HG02938 (cell line): Measurements from ENCODE around the gene AKAP13.

Experiments
- ATAC-seq: cut with Tn5 transposase; IDR thresholded peaks from one replicate; pipeline ENCODE4 v1.9.1; 2021; ENCODE audit warnings: mild to moderate bottlenecking, moderate library complexity; ENCODE audit not compliant: unreplicated experiment

AKAP13 gene

DNA sequence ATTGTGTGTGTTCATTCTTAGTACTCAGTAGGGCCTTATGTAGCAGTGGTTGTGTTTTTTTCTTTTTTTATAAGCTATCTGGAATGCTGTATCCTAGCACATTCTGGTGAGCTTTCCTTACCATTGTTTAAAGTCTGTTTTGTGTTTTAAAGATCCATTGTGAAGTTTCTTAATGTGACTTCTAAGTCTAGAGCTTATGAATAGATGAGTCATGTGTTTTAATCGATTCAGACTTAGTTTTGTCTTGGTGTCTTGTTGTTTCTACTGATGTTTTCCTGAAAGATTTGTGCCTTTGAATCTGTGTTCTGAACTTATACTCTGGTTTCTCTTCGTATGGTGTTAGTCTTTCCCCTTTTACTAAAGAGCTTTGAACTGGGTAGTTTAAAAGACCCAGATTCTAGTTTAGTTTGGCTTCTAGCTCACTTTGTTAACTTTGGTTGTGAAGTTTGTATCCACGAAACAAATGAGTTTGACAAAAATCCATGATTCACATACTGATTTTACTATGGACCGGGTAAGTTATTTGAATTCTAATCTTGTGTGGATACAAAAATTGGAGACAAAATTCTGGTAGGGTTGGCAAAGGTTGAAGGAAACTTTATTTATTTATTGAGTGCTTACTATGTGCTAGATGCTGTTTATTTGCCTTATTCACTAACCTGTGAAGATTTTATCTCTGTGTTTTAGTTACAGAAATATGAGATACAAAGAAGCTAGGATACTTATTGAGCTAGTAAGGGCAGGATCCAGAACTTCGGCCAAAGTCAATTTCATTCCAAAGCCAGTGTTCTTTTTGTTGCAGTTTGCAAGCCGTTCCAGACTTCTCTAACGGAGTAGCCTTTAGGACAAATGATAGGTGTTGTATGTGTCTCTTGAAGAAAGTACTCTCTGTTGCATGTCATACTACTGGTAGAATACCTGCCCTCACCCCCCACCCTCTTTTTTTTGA is 24.8 kb downstream of the AKAP13 start:
- no peak for ATAC-seq

- no peak for ATAC-seq
These were observed 26.5 kb downstream of the AKAP13 start for GRCh38 chr15:85406916-85407315.

- ATAC-seq = peak; percentile 37
These were observed 27.2 kb downstream of the AKAP13 start for GRCh38 chr15:85407421-85408269.

DNA sequence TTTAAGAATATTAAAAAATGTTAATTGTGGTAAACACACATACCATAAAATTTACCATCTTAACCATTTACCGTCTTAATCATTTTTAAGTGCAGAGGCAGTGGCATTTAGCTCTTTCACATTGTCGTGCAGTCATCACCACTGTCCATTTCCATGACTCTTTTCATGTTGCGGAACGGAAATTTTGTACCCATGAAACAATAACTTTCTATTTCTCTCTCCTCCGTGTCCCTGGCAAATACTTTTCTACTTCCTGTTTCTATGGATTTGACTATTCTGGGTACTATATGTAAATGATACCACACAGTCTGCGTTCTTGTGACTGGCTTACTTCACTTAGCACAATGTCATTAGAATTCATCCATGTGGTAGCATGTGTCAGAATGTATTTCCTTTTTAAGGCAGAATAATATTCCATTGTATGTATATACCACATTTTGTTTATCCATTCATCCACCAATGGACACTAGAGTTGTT is 27.9 kb downstream of the AKAP13 start:
- ATAC-seq = peak; percentile 46

- no peak for ATAC-seq
These were observed 31.7 kb downstream of the AKAP13 start for GRCh38 chr15:85412066-85412465.

- ATAC-seq = peak; percentile 98
These were observed 32.8 kb downstream of the AKAP13 start for GRCh38 chr15:85412956-85413854.

GRCh38 chr15:85414037-85414436 is 33.6 kb downstream of the AKAP13 start:
- ATAC-seq = no peak

GRCh38 chr15:85414495-85414894 is 34.1 kb downstream of the AKAP13 start:
- ATAC-seq = no peak

- ATAC-seq = no peak
These were observed 34.6 kb downstream of the AKAP13 start for GRCh38 chr15:85414991-85415390.

DNA sequence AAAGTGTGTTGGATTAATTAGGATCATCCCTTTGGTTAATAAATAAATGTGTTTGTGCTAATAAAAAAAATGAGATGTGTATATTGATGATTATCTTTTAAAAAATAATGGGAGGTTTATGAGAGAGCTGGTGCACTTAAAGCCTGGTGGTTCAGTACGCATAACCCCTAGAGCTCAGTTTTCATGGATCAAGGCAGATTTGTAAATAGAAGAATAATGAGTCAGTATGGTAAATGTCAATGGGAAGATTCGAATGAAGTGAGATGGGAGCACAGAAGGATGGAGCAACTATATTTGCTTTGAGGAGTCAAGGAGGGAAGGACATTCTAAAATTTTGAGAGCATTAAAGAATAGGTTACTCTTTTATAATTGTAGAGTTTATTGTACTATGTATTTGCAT is 35.4 kb downstream of the AKAP13 start:
- ATAC-seq = no peak

GRCh38 chr15:85417276-85417675 is 36.9 kb downstream of the AKAP13 start:
- ATAC-seq = no peak

DNA sequence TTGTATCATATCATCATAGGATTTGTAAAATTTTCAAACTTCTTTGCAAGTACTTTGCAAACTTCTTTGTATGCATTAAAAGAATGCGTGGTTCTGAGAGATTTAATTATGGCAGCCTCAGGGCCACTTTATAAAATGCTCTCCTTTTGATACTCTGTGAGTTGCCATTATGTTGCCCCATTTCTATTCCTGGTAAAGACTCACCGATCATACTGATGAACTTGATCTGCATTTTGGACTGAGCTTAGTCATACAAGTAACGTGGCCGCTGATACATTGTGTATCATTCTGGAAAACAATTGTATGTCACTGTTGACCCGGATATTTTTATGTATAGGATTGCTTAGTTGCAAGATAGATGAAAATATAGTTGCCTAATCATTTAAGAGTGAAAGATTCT is 38.8 kb downstream of the AKAP13 start:
- no peak for ATAC-seq

GRCh38 chr15:85421116-85421925 is 40.9 kb downstream of the AKAP13 start:
- ATAC-seq = no peak

DNA sequence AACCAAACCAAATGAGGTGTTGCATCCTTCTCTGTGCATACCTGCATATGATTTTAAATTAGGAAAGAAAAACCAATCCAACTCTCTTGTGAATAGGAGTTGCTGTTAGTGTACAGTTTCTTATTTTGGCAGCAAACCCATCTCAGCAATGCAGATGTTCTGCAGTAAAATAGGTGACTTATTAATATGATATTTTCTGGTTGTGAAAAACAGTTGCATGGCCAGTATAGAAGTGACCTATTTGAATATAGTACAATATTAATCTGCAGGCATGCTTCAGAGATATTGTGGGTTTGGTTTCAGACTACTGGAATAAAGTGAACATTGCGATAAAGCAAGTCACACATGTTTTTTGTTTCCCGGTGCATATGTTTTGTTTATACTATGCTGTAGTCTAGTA is 42.2 kb downstream of the AKAP13 start:
- no peak for ATAC-seq

- ATAC-seq = no peak
These were observed 42.9 kb downstream of the AKAP13 start for GRCh38 chr15:85423256-85423655.

DNA sequence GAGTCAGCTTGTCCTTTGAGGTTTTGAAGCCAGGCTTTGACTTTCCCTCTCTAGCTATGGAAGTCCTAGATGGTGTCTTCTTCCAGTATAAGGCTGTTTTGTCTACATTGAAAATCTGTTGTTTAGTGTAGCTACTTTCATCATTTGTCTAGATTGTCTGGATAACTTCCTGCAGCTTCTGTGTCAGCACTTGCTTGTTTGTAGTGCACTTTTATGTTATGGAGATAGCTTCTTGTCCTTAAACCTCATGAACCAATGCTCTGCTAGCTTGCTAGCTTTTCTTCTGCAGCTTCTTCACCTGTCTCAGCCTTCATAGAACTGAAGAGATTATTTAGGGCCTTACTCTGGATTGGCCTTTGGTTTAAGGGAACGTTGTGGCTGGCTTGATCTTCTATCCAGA is 43.8 kb downstream of the AKAP13 start:
- no peak for ATAC-seq

GRCh38 chr15:85426481-85426880 is 46.1 kb downstream of the AKAP13 start:
- ATAC-seq = no peak

- ATAC-seq = no peak
These were observed 47.1 kb downstream of the AKAP13 start for GRCh38 chr15:85427286-85428028.

DNA sequence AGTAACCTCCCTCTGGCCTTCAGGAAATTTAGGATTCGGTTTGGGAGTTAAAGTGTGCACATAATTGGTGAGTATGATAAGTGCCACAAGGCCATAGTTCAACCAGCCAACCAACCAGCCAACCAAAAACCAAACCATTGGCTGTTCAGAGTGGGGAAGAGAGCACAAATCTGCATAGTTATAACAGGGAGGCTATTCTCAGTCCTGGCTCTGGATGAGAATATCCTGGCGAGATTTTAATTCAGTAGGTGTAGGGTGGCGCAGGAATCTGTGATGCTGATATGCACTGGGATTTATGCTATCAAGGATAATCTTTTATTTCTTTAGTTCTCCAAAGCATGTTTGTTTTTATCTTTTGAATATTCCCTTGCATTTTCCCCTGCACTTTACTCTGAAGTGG is 49.1 kb downstream of the AKAP13 start:
- ATAC-seq = no peak
